T-helper 2 cell (primary cell): ENCODE results near the gene SOX13.

Source experiments
- DNase-seq, 5 experiments: peaks; one replicate each; pipeline versions ENCODE4 v3.0.0 to v3.0.0-alpha.2; 2012 to 2022

Gene SOX13

DNA sequence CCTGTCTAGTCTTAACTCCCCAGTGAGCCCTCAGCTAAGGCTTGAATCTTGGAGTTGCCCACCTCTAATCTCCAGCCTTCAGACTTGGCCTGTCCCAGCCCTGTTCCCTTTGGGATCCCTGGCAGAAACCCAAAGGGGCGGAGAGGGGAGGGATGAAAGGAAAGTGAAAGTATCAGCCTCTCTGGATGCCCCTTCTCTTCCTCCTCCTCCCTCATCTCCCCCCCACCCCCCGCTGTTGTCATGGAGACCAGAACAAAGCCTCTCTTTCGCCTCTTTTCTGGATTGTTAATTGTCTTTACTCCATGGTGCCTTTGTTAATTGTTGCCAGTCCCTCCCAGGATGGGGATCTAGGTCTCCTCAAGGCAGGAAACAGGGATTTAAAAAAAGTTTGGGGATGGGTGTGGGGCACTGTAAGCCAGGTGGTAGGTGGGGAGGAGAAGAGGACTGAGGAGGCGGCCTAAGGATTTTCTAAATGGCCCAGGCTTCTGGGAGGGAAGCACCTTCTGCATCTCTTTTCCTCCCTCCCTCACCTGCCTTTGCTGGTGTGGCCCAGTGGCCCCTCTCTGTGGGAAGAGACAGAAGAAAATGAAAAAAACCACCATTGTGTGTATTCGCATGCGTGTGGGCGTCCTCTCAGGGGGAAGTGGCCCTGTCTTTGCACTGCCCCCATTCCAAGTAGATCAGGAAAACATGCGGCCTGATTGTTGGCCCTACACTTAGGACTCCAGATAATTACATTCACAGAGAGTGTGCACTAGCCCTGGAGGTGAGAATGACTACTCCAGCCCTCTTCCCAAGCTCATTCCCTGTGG is 7.5 kb upstream of the SOX13 start:
- no peak for DNase-seq

GRCh38 chr1:204065986-204066300 is 7.0 kb upstream of the SOX13 start:
- no peak for DNase-seq

GRCh38 chr1:204067935-204068334 is 5.0 kb upstream of the SOX13 start:
- DNase-seq: no peak

GRCh38 chr1:204069887-204070286 is 3.0 kb upstream of the SOX13 start:
- no peak for DNase-seq

GRCh38 chr1:204070895-204071294 is 2.0 kb upstream of the SOX13 start:
- no peak for DNase-seq

GRCh38 chr1:204073837-204074273 is 940 bp downstream of the SOX13 start:
- peak in 1 of 5 experiments; percentile 16 for DNase-seq

GRCh38 chr1:204074274-204075138 is 1.6 kb downstream of the SOX13 start:
- peak in 1 of 5 experiments; percentile 6 for DNase-seq

DNA sequence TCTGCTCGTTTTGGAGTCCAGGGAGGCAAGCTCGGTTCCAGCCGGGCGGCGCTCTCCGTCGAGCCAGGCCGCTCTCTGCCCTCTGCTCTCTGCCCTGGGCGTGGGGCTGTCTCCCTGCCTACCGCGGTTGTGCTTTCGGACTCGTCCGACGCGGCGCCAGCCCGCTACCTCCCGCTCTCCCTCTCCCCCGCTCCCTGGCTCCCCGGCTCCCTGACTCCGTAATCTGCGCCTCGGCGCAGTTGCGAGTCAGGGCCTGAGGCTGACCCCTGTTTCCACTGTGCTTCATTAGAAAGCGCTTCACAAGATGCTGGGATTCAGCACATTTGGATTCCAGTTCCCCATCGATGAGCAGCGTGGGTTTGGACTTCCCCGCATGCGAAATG is 2.2 kb downstream of the SOX13 start:
- no peak for DNase-seq

DNA sequence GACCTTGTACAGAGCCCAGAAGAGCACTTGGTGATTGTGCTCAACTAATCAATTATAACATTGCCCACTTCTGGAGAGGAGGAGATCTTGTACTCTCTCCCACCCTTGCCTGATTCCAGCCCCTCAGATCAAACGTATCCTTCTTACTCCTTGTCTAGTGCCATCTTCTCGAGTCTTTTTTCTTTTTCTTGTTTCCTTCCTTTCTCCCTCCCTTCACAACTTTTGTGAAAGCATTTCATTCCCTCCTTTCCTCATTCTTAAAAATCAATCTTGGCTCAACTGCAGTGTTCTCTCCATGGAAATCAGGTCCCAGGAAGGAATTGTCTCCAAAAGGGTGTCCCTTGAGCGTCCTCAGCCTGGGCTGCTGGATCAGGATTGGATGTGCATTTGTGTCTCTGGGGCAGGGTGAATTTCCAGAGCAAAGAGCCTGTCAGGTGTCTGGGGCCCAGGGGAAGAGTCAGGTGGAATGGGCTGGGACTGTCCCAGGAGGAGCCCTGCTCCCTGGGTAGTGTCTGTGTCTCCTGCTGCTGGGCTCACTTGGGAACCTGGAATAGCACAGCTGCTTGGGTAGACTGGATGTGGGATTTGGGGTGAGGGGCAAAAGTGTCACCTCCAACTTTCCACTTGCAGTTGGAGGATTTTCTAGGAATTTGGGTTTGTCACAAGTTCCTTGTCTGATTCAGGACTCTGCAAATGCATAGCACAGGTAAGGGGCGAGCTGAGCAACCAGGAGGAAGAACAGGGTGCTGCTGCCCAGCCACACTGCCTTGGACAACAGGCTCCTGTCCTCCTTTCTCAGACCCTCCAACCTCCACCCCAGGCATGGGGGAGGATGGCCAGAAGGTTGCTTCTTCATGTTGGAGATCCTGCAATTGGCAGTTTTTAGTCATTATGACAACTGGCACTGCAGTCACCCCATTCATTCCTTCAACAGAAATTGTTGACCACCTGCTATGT is 3.3 kb downstream of the SOX13 start:
- DNase-seq: no peak

- no peak for DNase-seq
Observed at GRCh38 chr1:204076891-204077290, 4.0 kb downstream of the SOX13 start.

DNA sequence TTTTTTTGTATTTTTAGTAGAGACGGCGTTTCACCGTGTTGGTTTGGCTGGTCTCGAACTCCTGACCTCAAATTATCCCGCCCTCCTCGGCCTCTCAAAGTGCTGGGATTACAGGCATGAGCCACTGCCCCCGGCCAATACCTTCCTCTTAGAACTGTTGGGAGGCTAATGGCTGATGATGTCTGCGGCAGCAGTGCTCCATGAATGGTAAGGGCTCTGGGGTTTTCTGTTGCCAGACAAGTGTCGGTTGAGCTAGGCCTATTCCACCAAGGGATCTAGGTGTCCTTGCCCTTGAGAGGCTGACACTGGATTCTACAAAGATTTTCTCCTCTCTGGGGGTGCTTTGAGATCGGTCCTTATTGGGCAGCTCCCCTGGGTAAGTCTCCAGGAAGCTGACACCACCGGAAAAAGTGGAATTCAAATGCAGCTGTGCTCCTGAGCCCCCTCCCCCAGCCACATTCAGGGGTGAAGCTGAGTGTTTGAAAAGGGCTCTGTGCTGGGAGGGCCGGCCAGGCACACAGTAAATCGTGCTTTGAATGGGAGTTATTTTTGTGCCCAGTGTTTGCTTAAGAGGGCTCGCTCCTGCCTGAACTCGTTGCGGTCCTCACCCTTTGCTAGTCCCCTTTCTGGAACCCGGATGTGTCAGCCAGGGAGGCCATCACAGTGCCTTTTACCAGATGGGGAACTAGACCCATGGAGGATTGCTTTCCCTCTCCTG is 5.2 kb downstream of the SOX13 start:
- DNase-seq: no peak

DNA sequence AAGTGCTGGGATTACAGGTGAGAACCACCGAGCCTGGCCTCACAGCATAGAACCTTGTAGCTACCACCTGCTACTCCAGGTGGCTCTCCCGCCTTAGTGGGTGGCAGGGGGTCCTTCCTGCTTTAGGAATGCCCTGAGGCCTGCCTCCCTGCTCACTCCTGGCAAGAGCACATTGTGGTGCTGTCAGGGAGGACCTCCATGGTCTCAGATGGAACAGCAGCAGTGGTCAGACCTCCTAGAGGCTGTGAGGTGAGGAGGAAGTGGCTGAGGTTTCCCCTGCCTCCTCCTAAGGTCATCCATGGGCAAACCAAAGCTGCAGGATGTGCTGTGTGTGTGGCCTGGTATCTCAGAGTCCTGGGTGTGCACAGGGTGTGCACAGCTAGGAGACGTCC is 6.7 kb downstream of the SOX13 start:
- DNase-seq: no peak

DNA sequence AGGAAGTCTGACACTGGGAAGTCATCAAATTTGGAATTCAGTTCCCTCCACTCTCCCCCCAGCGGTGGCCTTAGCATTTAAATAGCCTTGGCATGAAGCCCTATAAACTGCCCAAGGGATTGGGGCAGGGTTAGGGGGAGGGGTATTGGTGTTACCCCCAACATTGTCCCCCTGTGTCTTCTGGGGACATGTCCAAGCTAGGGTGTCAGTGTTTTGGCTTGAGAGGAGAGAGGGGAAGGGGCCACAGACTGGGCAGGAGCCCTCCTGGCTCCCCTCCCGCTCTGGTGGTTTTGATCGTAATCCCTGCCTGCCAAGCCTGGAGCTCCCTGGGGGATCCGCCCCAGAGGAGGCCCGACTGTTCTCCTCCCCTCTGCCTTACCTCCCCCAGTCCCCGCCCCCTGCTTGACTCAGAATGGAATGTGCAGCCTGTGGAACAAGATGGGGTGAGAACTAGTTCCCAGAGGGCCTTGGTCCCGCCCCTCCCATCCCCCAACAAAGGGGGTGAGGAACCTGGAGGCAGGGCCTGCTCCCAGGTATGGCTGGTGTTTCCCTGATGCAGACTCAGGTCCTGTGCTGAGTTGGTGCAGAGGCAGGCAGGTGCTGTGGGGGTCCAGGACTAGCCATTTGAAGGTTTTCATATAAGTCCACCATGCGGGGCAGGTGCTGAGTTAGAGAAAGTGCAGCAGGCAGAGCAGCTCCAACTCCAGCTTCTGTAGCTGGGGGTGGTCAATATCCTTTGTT is 7.4 kb downstream of the SOX13 start:
- DNase-seq: no peak

DNA sequence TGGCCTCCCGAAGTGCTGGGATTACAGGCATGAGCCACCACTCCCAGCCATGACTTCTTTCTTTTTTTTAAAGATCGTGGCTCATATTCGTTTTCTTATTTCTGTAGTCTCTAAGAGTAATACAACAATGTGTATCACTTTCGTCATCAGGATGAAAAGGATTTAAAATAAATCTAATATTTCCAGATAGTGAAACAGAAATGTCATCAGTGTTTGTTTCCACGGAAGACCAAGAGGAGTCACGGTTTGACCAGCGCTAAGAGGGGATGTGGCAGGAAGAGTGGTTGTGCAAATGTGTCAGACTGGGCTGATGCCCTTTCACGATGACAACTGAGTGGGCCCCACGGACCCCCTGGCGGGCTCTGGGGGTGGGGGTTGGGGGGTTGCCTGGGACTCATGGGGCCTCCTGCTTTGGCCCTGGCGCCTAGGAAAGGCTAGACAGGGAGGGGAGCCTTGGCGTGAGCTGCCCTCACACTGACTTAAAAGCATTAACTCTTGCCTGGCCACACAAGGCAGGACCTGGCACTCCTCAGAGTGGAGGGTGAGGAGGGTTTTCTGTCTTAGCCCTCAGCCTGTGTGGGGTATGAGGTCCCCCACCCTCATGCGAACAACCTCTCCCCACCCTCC is 8.4 kb downstream of the SOX13 start:
- no peak for DNase-seq

DNA sequence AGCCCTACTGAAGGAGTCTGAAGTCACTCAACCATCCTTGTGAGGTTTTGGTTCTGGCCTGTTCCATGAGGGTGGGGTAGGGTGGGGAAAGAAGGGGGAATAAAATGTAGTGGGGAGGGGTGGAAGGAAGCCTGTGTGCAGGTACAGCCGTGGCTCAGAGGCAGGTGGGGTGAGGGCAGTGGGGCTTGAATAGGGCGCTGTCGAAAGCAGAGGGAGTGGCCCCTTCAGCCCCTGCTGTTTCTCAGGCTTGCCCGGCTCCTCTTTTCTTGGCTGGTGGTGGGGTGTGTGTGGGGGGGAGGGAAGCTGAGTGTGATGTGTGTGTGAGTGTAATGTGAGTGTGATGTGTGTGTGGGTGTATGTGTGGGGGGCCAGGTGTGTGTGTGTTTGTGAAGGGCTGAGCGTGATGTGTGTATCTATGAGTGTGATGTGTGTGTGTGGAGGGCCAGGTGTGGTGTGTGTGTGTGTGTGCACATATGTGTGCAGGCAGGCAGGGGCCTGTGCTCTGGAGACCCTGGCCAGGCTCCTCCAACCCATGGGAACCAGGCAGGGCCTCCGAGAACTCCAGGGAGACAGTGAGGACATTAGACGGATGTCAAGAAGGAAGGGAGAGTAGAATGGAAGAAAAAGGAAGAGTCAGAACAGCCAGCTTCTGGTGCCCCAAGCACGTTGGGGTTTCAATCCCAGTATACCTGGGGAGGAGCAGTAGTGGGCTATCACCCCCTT is 9.0 kb downstream of the SOX13 start:
- DNase-seq: no peak

DNA sequence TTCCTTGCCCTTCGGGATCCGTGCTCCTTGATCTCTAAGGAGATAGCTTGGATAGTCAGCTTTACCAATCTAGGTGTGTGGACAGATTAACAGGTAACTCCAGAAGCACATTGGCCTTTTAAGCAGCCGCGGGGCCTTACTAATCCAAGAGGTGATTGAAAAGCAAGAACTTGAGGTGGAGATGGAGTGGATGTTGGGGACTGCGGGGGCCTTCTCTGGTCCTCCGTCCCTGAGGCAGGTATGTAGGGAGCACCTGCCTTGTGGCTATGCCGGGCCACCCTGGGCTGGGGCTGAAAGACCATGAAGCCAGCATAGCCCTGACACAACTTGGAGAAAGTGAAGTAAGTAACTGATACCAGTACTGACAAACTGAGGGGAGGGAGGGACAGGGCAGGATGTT is 10.6 kb downstream of the SOX13 start:
- no peak for DNase-seq

- no peak for DNase-seq
Observed at GRCh38 chr1:204084247-204084772, 11.4 kb downstream of the SOX13 start.

DNA sequence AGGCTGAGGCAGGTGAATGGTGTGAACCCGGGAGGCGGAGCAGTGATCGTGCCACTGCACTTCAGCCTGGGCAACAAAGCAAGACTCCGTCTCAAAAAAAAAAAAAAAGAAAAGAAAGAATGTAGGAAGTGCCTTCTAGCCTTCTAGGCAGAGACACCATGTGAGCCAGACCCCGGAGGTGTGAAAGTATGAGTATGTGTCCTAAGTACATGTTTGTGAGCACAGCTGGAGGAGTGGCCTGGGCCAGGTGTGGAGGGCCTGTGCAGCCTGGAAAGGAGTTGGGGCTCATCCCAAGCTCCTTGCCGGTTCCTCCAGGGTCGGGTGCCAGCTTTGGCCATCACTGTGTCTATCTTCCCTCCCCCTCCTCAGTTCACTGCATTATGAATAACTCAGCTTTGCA is 13.0 kb downstream of the SOX13 start:
- DNase-seq: no peak

- DNase-seq: peak in 1 of 5 experiments; percentile 39
Observed at GRCh38 chr1:204087181-204087892, 14.4 kb downstream of the SOX13 start.
